ENCODE data around the gene CDKAL1. TPM values are rescaled to one million over a fixed set of nuclear protein-coding genes. Genes with fewer than 3 reads are reported as not detected.

Gene CDKAL1
- total RNA-seq, 1 donor, result 12.1 TPM

DNA sequence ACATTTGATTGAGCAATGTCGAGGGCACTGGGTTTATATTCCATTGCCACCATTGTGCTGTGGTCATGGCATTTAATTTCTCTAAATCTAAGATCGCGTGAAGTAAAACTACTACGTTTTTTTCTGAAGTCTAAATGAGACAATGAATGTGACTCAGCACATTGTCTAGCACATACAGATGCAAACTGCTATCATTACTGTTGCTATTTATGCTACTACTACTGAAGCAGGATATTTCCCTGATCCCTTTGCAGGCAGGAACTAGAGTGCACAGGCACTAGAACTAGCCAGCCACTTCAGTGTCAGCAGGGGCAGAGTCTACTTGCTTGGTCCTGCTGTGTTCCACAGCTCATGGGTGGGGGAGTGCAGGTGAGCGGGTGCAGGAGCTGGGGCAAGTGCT lies 449.7 kb downstream of the CDKAL1 start:
- DNase-seq (ENCODE audit: low read depth in 2 of 3, low spot score in 2 of 3), result no peak

DNA sequence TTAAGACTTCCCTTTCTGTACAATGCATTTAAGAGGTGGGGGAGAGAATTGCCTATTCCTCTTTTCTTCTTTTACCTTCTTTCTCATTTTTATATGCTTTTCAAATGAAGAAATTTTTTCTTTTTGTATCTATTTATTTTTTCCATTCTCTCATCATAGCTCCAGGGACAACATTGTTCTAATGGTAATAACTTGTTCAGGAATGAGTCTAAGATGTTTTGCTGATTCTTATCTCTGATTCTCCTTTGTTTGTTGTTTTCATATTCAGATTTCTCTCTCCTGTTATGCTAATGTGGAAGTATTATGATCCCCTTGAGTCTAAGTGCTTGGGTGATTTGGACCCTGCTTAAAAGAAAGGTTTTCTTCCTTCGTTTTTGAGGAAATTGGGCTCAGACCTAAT lies 451.6 kb downstream of the CDKAL1 start:
- DNase-seq (ENCODE audit: low read depth in 2 of 3, low spot score in 2 of 3), result no peak

DNA sequence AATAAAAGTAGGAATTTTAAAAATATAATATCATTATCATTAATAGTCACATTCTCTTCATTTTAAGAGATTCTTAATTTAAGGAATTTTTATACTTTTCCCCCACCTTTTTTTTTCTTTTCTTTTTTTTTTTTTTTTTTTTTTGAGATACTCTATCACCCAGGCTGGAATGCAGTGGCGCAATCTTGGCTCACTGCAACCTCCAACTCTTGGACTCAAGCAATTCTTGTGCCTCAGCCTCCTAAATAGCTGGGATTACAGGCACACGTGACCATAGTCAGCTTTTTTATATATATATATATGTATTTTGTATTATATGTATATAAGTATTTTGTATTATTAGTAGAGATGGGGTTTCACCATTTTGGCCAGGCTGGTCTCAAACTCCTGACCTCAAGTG lies 457.7 kb downstream of the CDKAL1 start:
- DNase-seq (ENCODE audit: low read depth in 2 of 3, low spot score in 2 of 3), result no peak

DNA sequence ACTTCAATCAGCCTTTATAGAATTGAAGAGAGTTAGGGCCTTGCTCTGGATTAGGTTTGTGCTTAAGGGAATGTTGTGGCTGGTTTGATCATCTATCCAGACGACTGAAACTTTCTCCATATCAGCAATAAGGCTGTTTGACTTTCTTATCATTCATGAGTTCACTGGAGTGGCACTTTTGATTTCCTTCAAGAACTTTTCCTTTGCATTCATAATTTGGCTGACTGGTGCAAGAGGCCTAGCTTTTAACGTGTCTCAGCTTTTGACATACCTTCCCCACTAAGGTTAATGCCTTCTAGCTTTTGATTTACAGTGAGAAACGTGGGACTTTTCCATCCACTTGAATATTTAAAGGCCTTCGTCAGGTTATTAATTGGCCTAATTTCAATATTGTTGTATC lies 461.8 kb downstream of the CDKAL1 start:
- DNase-seq (ENCODE audit: low read depth in 2 of 3, low spot score in 2 of 3), result no peak

DNA sequence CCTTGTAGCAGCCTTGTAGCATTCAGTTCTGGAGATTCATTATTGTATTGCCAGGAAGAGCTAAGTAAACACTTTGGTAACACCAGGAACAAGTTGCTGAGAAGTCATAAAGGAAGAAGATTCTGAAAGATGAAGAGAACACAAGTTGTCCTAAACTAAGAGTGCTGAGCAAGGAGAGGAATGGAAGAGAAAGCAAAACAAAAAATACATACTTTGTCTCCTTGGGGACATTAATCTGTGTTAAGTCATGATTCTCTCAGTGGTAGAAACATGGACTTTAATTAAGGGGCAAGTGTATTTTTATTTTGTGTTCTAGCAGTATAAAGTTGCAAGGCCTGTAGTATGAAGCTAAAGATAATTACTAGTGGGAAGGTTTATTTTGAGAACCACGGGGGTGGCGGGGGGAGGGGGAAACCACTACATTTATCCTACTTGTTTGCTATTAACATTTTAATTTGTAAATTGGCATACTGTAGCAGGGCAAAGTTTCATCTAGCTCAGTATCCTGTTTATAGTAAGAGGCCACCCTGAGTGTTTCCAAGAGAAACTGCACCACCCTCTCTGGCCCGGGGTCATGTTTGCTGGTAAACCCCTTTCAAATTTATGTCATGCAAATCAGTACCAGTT lies 463.0 kb downstream of the CDKAL1 start:
- no peak for DNase-seq (ENCODE audit: low read depth in 2 of 3, low spot score in 2 of 3)

DNA sequence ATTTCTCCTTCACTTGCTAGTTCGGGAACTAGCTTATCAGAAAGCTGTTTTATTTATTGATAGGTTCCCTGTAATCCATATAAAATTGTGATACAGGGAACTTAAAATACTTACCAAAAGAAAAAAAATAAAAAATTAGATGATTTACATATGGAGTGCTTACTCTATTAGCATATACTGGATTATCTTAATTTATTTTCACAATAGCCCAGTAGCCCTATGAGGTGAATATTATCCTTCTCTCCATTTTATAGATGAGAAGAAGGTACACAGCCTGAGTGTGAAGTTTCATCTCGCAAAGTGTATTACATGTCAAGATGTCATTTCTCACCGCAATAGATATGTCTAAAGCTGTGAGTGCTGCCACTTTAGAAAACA lies 463.5 kb downstream of the CDKAL1 start:
- DNase-seq (ENCODE audit: low read depth in 2 of 3, low spot score in 2 of 3), result no peak

DNA sequence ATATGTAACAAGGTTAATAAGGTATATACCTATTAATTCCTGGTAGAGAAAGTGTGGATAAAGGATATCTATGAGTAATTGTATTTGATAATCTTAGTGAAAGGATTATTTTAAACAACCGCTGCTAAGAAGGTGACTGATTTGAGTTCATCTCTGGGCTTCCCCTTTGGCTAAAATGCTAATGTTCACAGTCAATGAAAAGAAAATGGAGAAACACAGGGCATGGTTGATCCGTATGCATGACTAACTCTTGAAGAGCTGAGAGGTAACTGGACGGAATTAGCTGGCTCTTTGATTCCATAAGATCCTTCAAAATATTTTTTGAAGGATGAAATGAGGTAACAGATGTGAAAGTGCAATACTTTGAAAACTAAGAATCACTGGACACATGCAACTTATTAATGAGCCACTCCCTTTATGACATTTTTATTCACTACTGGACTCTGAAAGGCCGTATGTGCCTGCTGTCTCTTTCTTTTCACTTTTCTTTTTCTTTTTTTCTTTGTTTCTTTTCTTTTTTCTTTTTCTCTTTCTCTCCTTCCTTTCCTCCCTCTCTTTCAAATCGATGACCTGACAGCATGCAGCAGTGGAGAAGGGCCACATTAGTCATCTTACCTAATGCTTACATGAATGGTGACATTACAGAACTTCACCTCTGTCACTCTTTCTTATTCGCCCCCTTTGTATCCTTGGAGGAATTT lies 464.6 kb downstream of the CDKAL1 start:
- DNase-seq (ENCODE audit: low read depth in 2 of 3, low spot score in 2 of 3), result no peak

DNA sequence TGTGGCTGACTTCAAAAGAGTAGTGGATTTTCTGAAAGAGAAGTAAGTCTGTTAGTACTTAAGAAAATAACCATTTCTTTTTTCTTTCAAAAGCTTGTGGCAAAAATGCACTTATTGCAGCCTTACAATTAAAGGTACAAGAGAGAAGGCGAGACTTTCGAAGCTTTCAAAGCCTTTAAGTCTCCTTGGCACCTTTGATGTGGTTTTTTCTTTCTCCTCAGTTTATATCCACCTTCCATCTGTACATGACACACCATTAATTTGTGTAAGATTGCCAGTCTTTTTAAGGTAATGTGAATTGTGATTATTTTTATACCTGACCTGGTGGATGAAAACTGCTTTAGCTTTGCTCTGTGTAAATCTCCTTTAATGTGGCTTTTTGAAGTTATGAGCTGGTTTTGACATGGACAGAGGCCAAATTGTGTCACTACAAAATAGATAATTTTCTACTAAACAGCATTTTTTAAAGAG lies 466.1 kb downstream of the CDKAL1 start:
- no peak for DNase-seq (ENCODE audit: low read depth in 2 of 3, low spot score in 2 of 3)

DNA sequence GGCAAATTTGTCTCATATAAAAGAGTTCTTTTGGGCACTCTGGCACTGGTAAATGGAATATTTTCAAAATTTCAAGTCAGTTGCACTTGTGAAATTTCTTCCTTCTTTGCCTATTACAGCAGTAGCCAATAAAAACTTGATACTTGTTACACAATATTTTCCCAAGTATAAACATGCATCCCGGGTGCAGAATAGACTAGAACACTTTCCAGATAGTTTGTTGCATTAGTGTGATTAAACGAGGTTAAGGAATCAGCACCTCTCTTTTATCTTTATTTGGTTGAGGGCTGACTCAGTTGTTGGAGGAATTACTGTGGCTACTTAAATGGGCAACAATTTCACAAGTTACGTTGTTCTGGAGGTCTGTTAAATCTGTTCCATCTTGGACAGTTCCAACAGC lies 467.5 kb downstream of the CDKAL1 start:
- DNase-seq (ENCODE audit: low read depth in 2 of 3, low spot score in 2 of 3), result no peak

DNA sequence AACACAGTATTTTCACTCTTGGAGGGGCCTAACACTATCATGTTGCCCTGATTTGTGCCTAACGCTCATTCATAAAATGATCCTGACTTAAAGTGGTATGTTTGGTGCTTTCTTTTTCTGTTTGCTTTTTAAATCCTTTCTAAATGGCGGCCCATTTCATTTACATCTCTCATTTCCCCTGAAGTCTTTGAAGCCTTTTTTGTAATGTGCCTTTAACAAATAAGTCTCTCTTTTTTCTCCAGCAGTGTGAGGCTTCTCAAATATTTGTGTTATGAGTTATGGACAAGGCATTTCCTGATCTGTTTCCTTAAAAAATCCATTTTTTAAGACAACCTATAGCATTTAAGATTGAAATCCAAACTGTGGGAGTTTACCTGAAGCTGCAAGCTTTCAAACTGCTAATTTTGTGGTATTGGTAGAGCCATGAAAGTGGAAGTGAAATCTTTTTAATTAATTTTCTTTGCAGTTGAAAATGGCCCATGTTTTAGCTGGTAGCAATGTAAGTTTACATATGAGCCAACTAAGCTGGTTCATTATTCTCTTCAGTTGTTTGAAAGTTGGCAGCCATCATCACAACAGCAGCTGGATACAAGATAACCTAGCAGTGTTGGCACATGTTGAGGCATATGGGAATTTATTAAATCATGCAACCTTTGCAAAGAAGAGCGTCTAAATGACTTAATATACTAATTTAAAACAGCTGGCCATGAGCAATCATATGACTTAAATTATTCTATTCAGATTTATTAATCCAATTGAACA lies 469.7 kb downstream of the CDKAL1 start:
- DNase-seq (ENCODE audit: low read depth in 2 of 3, low spot score in 2 of 3), result no peak

DNA sequence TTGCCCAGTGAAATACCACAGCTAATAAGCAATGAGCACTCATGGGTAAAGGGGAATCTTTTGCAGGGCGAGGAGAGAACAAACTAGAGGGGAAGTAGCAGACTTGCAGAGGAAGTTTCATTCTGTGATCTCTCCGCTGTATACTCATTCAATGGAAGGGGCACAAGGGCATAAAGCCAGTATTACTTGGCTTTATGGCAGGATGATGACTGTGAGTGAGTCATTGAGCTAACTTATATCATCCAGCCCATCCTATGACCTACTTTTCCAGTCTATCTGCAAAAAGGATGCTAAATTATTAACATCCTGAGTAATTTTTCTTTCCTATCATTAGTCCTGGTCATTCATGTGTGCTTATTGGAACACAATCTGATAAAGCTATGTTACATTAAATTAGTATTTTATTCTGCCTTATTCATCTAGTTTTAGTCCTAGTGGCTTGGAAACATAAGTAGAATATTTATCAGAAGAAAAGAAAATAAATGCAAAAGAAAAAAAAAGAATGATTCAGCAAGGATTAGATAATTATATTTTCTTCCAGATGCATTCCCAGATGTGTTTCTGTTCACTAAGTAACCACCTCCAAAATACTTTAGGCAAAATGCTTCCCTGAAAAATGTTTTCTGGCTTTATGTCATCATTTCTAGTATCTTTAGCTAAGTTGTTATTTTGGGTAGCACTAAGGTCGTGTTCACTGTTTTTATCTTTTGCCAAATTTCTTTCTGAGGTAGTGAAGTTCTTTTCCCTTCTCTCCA lies 471.7 kb downstream of the CDKAL1 start:
- no peak for DNase-seq (ENCODE audit: low read depth in 2 of 3, low spot score in 2 of 3)

DNA sequence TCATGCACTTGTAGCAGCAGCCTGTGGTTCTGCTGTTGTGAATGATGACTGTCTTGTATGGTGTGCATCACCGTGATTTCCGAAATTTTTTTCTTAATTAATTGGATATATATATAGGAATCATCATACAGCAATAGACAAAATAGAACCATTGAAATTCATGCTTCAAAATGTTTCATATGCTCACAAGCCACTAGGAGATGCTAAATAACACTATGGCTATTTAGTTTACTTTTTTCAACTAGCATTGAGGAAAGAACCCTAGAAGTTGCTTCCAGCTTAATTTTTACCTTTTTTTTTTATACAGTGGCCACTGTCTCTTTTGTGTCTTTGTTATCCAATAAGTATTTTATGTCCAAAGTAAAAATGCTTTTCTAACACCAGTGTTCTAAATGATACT lies 485.4 kb downstream of the CDKAL1 start:
- peak in 1 of 3 donors; percentile 5 for DNase-seq (ENCODE audit: low read depth in 2 of 3, low spot score in 2 of 3)

DNA sequence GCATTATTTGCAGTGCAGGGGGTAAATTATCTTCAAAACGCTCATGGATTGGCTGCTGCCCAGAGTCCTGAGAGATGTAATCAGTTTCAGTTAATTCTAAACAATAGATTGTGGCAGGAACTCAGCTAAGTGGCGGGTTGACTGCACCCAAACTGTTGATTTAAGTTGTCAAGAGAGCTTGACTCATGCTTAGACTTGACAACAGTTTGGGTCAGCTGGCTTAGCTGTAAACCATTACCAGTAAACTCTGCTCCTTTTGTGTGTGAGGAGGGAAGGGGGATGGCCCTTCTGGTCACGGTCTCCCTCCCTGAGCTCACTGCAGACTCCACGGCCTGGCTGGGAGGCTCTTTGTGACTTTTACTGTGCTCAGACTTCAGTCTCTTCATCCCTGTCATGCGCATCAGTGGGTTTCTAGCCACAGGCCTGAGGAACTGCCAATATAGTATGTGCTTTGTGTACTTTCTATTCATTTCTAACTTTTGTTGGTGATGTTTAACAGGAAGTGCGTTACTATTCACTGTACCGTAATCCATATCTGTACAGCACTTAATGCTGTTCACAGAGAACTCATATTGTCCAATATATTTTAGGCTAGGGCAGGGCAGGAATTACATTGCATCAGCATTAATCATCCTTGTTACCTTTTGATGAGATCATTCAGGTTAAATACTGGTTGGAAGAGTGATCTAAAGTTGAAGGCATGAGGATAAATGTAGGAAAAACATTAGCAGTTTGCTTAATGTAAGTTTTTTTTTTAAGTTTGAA lies 488.3 kb downstream of the CDKAL1 start:
- no peak for DNase-seq (ENCODE audit: low read depth in 2 of 3, low spot score in 2 of 3)

DNA sequence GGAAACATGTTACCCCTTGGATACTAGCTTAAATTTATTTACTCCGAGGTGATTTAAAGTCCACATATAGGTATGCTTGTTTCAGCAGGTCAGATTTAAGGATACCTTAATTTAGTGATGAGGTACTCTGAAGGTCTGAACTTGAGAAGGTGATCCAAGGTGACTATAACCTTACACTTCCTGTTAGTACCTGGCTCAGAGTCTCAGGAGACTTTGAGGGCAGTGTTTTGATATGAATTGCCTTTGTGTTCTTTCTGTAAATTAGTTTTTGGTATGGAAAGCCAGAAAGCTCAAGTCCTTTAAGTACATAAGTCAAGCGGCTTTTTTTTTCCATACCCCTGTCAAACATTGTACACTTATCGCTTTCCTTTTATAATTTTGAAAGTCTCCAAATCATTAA lies 489.0 kb downstream of the CDKAL1 start:
- DNase-seq (ENCODE audit: low read depth in 2 of 3, low spot score in 2 of 3), result no peak

DNA sequence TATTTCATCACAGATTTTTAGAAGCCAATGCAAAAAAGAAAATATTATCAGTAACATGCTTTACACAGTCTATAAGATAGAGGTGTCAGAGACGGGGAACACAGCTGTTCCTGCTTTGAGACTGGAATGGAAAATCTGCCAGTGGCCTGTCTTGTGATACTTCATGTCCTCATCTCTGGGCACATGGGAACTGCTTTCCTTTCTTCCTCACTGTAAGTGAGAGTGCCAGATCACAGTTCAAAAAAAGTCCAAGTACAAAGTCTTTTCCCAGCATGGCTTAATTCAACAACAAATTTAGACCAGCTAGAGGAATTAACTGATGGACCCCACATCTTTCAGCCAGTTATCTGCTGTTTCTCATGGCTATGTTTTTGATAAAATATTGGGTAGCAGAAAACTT lies 490.4 kb downstream of the CDKAL1 start:
- no peak for DNase-seq (ENCODE audit: low read depth in 2 of 3, low spot score in 2 of 3)

DNA sequence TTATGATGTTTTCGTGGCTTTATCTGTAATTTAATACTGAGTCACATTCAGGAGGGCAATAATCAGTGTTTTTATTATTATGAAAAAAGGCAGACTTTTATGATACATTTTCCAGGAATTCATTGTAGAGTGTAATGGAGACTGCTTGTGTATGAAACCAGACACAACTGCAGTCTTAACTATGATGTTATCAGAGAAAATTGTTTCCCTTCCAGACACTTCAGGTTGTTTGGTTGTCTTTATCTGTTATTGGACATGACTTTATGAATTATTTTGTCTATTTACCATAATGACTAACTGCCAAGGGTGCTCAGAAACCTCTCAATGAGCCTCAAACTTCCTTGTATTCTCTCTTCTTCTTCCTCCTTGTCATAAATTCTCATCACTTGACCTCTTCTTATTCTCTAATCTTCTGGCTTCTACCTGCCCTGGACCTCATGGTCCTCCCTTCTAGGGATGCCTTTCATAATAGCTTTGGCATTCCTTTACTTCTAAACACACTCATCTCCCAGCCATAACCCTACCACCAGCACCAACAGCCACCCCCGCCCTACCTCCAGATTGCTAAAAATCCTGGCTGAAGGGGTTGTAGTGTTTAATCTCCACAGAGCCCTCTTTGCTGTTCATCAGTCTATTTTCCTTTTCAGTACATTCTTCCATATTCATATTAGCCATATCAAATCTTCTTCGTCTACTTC lies 492.5 kb downstream of the CDKAL1 start:
- DNase-seq (ENCODE audit: low read depth in 2 of 3, low spot score in 2 of 3), result no peak

DNA sequence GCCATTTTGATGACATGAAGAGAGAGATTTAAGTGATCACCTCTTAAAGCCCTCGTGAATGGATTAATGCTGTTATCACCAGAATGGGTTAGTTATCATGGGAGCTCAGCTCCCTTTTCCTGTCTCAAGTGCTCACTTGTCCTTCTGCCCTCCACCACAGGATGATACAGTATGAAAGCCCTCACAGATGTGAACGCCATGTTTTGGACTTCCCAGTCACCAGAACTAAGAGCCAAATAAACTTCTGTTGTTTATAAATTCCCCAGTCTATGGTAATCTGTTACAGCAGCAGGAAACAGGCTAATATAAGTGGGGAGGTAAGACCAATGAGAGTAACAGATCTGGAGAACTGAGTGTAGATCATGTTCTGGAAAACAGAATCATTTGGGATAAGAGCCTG lies 493.2 kb downstream of the CDKAL1 start:
- DNase-seq (ENCODE audit: low read depth in 2 of 3, low spot score in 2 of 3), result no peak

DNA sequence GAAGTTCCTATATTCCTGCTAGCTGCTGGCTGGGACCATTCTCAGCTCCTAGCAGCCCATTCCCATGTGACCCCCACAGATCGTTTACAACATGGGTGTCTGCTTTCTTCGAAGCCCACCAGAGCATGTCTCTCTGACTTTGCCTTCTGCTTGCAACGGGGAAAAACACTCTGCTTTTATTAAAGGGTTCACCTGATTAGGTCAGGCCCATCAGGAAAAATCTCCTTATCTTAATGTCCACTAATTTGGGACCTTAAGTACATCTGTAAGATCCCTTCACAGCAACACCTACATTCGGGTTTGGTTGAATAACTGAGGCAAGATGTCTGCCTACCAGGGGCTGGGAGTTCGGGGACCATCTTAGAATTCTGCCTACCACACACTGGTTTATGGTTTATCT lies 496.9 kb downstream of the CDKAL1 start:
- no peak for DNase-seq (ENCODE audit: low read depth in 2 of 3, low spot score in 2 of 3)

DNA sequence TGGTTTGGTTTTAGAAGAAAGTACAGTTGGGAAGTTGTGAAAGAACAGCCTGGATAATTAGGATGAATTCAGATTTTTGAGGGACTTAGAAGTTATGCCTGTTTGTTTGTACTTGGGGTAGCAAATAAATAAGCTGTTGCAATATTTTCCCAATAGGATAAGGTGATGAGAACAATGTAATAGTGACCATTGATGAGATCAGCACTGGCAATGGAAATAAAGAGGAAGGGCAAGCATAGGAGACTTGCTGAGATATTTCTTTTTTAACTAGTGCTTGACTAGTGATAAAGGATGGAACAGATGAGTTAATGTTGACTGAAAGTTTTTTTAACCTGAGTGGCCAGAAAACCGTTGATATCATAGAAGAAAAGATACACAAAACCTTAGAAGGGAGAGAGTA lies 498.8 kb downstream of the CDKAL1 start:
- DNase-seq (ENCODE audit: low read depth in 2 of 3, low spot score in 2 of 3), result no peak

DNA sequence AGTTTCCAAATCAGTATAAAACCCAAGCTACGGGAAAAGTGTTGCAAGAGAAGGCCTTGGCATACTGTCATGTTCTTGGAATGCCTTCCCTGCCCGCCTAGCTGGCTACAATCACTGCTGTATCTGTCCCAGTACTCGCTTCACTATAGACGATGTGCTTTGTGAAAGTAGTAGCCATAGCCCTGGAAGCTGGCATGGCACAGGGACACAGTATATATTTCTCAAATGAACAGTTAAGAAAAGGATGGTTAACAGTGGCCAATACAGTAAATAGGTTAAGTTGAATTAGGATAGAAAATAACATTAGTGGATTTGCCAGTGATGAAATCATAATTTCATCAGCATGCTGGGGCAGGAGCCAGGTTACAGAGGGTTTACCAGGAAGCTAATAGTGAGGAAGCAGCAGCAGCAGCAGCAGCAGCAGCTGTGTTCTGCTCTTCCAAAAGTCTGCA lies 499.3 kb downstream of the CDKAL1 start:
- DNase-seq (ENCODE audit: low read depth in 2 of 3, low spot score in 2 of 3), result no peak

All from hematopoietic multipotent progenitor cell (in vitro differentiated cells).